Measurements from ENCODE around the gene TMEM139.

The TMEM139 gene

GRCh38 chr7:143321734-143322133, 37.0 kb downstream of the TMEM139 start:
- TF ChIP-seq CTCF (IDR thresholded peaks at IDR 0.05; ENCODE audit: low read depth, low read length, missing control alignments) = no peak
- no peak overlapping the region for H3K4me3 ChIP-seq (ENCODE audit: low read depth, low read length)
- no peak for DNase-seq (ENCODE audit: low read depth)
- in situ Hi-C loops (cut with HindIII; ENCODE audit: low sequenced_read_pairs) = no loop called here

- H3K4me3 ChIP-seq (ENCODE audit: low read depth, low read length) = no peak overlapping the region
- no peak for DNase-seq (ENCODE audit: low read depth)
- in situ Hi-C loops (cut with HindIII; ENCODE audit: low sequenced_read_pairs) = no loop called here
- no peak for TF ChIP-seq CTCF (IDR thresholded peaks at IDR 0.05; ENCODE audit: low read depth, low read length, missing control alignments)
These were observed 38.2 kb downstream of the TMEM139 start for GRCh38 chr7:143322760-143323633.

- no peak overlapping the region for H3K4me3 ChIP-seq (ENCODE audit: low read depth, low read length)
- no peak for DNase-seq (ENCODE audit: low read depth)
- in situ Hi-C loops (cut with HindIII; ENCODE audit: low sequenced_read_pairs) = no loop called here
- no peak for TF ChIP-seq CTCF (IDR thresholded peaks at IDR 0.05; ENCODE audit: low read depth, low read length, missing control alignments)
These were observed 38.9 kb downstream of the TMEM139 start for GRCh38 chr7:143323653-143324052.

DNA sequence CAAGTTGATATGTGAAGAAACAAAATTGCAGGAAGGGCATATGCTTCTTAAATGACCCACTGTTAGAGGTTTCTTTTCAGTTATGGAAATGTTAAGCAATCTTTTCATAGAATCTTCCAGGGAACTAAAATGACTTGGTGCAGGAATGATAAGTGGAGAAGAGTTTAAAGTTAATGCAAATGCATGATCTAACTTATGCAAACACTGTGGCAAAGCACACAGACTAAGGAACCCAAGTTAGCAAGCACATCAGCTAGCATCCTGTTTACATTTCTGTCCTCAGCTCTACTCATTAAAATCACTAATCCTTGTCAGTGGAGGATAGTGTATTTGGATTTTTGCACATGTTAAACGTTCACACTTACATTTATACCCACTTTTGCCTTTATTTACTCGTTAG, 40.5 kb downstream of the TMEM139 start:
- no peak for DNase-seq (ENCODE audit: low read depth)
- no peak overlapping the region for H3K4me3 ChIP-seq (ENCODE audit: low read depth, low read length)
- in situ Hi-C loops (cut with HindIII; ENCODE audit: low sequenced_read_pairs) = no loop called here
- no peak for TF ChIP-seq CTCF (IDR thresholded peaks at IDR 0.05; ENCODE audit: low read depth, low read length, missing control alignments)

DNA sequence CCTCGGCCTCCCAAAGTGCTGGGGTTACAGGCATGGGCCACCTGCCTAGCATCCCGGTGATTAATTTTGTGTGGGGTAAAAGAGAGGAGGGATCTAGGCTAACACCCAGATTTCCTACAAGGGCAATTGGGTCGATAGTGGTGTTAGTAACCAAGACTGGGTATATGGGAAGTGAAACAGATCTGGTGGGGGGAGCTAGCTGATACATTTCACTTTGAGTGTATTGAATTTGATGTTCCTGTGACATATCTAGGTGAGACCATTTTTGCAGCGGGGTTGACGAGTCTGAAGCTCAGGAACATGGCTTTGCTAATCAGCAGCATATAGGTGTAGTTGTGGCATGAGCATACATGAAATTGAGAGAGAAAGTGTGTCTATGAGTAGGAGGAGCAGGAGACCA, 43.1 kb downstream of the TMEM139 start:
- H3K4me3 ChIP-seq (ENCODE audit: low read depth, low read length) = no peak overlapping the region
- no peak for DNase-seq (ENCODE audit: low read depth)
- in situ Hi-C loops (cut with HindIII; ENCODE audit: low sequenced_read_pairs) = no loop called here
- TF ChIP-seq CTCF (IDR thresholded peaks at IDR 0.05; ENCODE audit: low read depth, low read length, missing control alignments) = no peak

- TF ChIP-seq CTCF (IDR thresholded peaks at IDR 0.05; ENCODE audit: low read depth, low read length, missing control alignments) = no peak
- H3K4me3 ChIP-seq (ENCODE audit: low read depth, low read length) = no peak overlapping the region
- no peak for DNase-seq (ENCODE audit: low read depth)
- in situ Hi-C loops (cut with HindIII; ENCODE audit: low sequenced_read_pairs) = no loop called here
These were observed 44.9 kb downstream of the TMEM139 start for GRCh38 chr7:143329471-143330170.

Data from astrocyte of the cerebellum (primary cell).